ENCODE measurements around the gene FTO. TPM values are rescaled to one million over a fixed set of nuclear protein-coding genes. Genes with fewer than 3 reads are reported as not detected.

FTO gene
- polyA plus RNA-seq, 1 experiment: 135 TPM

DNA sequence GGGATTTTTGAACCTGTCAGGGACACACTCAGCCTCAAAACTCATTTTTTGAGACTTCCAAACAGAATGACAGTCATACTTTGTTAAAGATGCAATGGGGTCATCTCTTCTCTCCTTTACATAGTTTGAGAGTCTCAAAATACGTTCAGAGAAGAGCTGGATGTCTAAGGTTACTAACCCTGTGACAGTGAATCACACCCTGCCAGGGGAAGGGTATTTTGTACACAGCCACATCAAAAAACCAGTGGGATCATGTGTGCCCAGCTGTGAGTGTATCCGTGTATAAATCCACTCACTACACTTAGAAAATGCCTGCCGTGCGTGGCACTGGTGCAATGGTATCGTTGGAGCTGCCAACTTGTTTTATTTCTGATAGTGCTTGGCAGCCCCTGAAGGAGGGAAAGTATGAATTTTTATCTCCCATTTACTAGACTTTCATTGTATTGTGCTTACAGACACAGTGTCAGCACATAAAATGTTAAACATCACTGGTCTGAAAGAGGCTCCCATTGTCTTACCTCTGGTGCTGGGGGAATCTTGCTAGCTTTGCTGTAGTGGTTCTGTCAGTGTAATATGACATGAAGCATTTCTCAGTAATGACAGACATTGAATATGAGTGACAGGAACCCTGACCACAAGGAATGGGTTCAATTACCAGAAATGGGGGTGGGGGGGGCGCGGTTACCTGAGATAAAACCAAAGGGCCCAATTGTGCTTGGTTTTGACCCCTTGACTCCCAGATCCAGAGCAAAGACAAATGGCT, 256.3 kb downstream of the FTO start:
- ChIA-PET POLR2A (no interaction called here), CTCF (no interaction called here)
- DNase-seq (ENCODE audit: low read depth, low spot score): no peak
- no peak for TF ChIP-seq CTCF (IDR thresholded peaks at IDR 0.05; ENCODE audit: low read depth, low read length)
- Histone ChIP-seq H3K4me3 (ENCODE audit: low read depth, low read length) (no peak overlapping the region), H3K9me3 (ENCODE audit: control insufficient read depth, insufficient read depth, low read length) (no peaks in the 10 kb centered on the region), H3K27me3 (ENCODE audit: control insufficient read depth, insufficient read depth, low read length) (no peaks in the 10 kb centered on the region), H3K27ac (ENCODE audit: low read depth, low read length) (no peak overlapping the region)

DNA sequence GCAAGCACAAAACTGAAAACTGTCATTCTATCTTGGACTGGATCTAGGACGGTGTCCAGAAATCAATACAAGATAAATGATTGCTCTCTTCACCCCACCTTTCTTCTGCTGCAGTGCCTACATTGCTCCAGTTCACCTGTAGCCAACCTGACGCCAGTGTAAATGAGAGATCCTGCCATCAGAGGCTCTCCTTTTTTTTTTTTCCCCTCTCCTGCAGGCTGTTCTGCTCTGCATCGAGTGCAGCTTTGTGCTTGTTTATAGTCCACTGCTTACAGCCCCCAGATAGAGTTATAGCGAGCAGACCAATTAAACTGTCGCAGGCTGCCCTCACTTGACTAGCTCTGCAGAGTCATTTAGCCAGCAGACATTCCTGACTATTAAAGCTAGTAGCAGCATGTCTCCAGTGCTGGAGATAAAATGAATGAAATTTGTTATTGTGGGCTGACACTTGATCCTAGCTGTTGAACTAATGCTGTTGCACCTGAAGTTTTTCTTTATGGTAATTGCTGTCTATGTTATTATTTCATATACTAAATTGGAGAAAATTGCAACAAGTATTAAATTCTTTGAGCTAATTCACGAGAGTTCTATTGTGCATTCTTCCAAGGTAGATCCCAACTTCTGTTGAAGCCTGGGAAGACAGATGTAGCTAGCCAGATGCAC, 257.1 kb downstream of the FTO start:
- TF ChIP-seq CTCF (IDR thresholded peaks at IDR 0.05; ENCODE audit: low read depth, low read length): no peak
- Histone ChIP-seq H3K9me3 (ENCODE audit: control insufficient read depth, insufficient read depth, low read length) (no peaks in the 10 kb centered on the region), H3K4me3 (ENCODE audit: low read depth, low read length) (no peak overlapping the region), H3K27ac (ENCODE audit: low read depth, low read length) (no peak overlapping the region), H3K27me3 (ENCODE audit: control insufficient read depth, insufficient read depth, low read length) (no peaks in the 10 kb centered on the region)
- POLR2A ChIA-PET: no interaction called here
- no peak for DNase-seq (ENCODE audit: low read depth, low spot score)
- CTCF ChIA-PET: no interaction called here

DNA sequence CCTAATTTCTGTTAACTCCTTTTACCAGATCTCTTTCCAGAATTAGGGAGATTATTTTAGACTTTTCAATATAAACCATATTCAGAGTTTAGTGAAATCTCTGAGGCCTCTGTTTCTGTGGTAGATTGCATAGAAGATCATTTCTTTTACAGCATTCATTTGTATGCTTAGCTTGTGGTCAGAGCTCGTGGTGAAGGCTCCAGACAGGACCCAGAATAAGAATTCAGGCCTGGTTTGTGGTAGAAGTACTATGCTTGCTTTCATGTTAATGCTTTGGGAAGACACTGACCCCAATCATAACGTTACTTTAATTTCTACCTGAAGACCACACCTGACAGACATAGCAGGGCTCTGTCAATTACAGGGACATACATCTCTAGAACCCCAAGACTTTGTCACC, 258.1 kb downstream of the FTO start:
- no peaks in the 10 kb centered on the region for H3K27me3 ChIP-seq (ENCODE audit: control insufficient read depth, insufficient read depth, low read length)
- ChIA-PET POLR2A (no interaction called here), CTCF (interaction anchor here (1.0 kb wide), 1 partner anchor 11 kb away, joined by 3 read pairs; no protein-coding TSS in a partner anchor)
- no peak for DNase-seq (ENCODE audit: low read depth, low spot score)
- TF ChIP-seq CTCF (IDR thresholded peaks at IDR 0.05; ENCODE audit: low read depth, low read length): no peak
- no peaks in the 10 kb centered on the region for H3K9me3 ChIP-seq (ENCODE audit: control insufficient read depth, insufficient read depth, low read length)
- H3K27ac ChIP-seq (ENCODE audit: low read depth, low read length): no peak overlapping the region
- H3K4me3 ChIP-seq (ENCODE audit: low read depth, low read length): no peak overlapping the region

- ChIA-PET POLR2A (no interaction called here), CTCF (no interaction called here)
- no peaks in the 10 kb centered on the region for H3K27me3 ChIP-seq (ENCODE audit: control insufficient read depth, insufficient read depth, low read length)
- H3K9me3 ChIP-seq (ENCODE audit: control insufficient read depth, insufficient read depth, low read length): no peaks in the 10 kb centered on the region
- H3K27ac ChIP-seq (ENCODE audit: low read depth, low read length): no peak overlapping the region
- TF ChIP-seq CTCF (IDR thresholded peaks at IDR 0.05; ENCODE audit: low read depth, low read length): no peak
- no peak overlapping the region for H3K4me3 ChIP-seq (ENCODE audit: low read depth, low read length)
- no peak for DNase-seq (ENCODE audit: low read depth, low spot score)
These were observed 260.3 kb downstream of the FTO start for GRCh38 chr16:53964145-53964790.

Measured in AG04450 (cell line).